Activated CD4-positive, CD25-positive, alpha-beta regulatory T cell treated with anti-CD3 and anti-CD28 coated beads, Interleukin-2, amount 50 U/mL, for 16 hours (primary cell): Measurements from ENCODE around the gene HAL.
"Not testable (repeated sequence)": the region's sequence is repeated elsewhere in the genome, so short reads cannot be mapped to it uniquely, and the experiment has no call there.

Experiments used
- DNase-seq: peaks from one replicate; pipeline ENCODE4 v3.0.0-alpha.2; 2020; ENCODE audit warnings: low read depth, low spot score

The HAL gene

GRCh38 chr12:95976416-95976832, 19.7 kb downstream of the HAL start:
- no peak for DNase-seq

GRCh38 chr12:95975491-95975890, 20.7 kb downstream of the HAL start:
- no peak for DNase-seq

GRCh38 chr12:95974358-95974757, 21.8 kb downstream of the HAL start:
- no peak for DNase-seq

GRCh38 chr12:95972832-95973456, 23.2 kb downstream of the HAL start:
- no peak for DNase-seq

GRCh38 chr12:95970905-95971304, 25.2 kb downstream of the HAL start:
- no peak for DNase-seq

GRCh38 chr12:95969116-95969515, 27.0 kb downstream of the HAL start:
- DNase-seq: not testable (repeated sequence)

GRCh38 chr12:95967301-95967700, 28.8 kb downstream of the HAL start:
- no peak for DNase-seq

- no peak for DNase-seq
Observed at GRCh38 chr12:95966287-95966870, 29.8 kb downstream of the HAL start.

- no peak for DNase-seq
Observed at GRCh38 chr12:95963096-95963495, 33.0 kb downstream of the HAL start.

- no peak for DNase-seq
Observed at GRCh38 chr12:95962222-95962621, 33.9 kb downstream of the HAL start.

- DNase-seq: no peak
Observed at GRCh38 chr12:95960241-95960640, 35.9 kb downstream of the HAL start.

GRCh38 chr12:95959107-95959506, 37.0 kb downstream of the HAL start:
- no peak for DNase-seq

- DNase-seq: no peak
Observed at GRCh38 chr12:95956557-95957145, 39.5 kb downstream of the HAL start.

- no peak for DNase-seq
Observed at GRCh38 chr12:95955549-95956159, 40.5 kb downstream of the HAL start.

GRCh38 chr12:95953000-95953399, 43.1 kb downstream of the HAL start:
- DNase-seq: no peak

GRCh38 chr12:95951515-95951914, 44.6 kb downstream of the HAL start:
- DNase-seq: no peak

- DNase-seq: no peak
Observed at GRCh38 chr12:95949477-95950206, 46.5 kb downstream of the HAL start.

- no peak for DNase-seq
Observed at GRCh38 chr12:95944108-95944704, 51.9 kb downstream of the HAL start.

GRCh38 chr12:95943330-95943842, 52.8 kb downstream of the HAL start, which contains the start of gene AMDHD1:
TSS of gene AMDHD1 (plus strand) at chr12:95943331. CDS start at chr12:95943399, 68 bp downstream.
- no peak for DNase-seq

- DNase-seq: peak; percentile 57
Observed at GRCh38 chr12:95942524-95943329, 53.4 kb downstream of the HAL start, which contains the start of gene CCDC38. TSS of gene CCDC38 (minus strand) at chr12:95942614. CDS start at chr12:95936509, 6,105 bp downstream.
